ENCODE results near the gene MT4. TPM values are rescaled to one million over a fixed set of nuclear protein-coding genes. Genes with fewer than 3 reads are reported as not detected.

The MT4 gene
- total RNA-seq, 1 donor from 2014 or later = not detected

- no peak for DNase-seq
These were observed 40.6 kb downstream of the MT4 start for GRCh38 chr16:56605475-56605874.

- DNase-seq = peak; percentile 55
These were observed 41.2 kb downstream of the MT4 start for GRCh38 chr16:56606071-56606475.

GRCh38 chr16:56606476-56607108 is 41.7 kb downstream of the MT4 start:
- DNase-seq = no peak

- peak; percentile 99 for DNase-seq
These were observed 42.3 kb downstream of the MT4 start for GRCh38 chr16:56607109-56607618.

- no peak for DNase-seq
These were observed 42.8 kb downstream of the MT4 start for GRCh38 chr16:56607675-56608042.

GRCh38 chr16:56608043-56608875 is 43.4 kb downstream of the MT4 start, which contains the start of gene MT2A:
MT2A (plus strand) TSS chr16:56608584; CDS start chr16:56608656, 72 bp downstream.
- peak; percentile 98 for DNase-seq

- peak; percentile 23 for DNase-seq
These were observed 44.1 kb downstream of the MT4 start for GRCh38 chr16:56608876-56609462.

- peak; percentile 85 for DNase-seq
These were observed 44.6 kb downstream of the MT4 start for GRCh38 chr16:56609463-56609921.

- peak; percentile 80 for DNase-seq
These were observed 45.2 kb downstream of the MT4 start for GRCh38 chr16:56610017-56610608.

GRCh38 chr16:56610609-56611111 is 45.8 kb downstream of the MT4 start:
- DNase-seq = peak; percentile 16

GRCh38 chr16:56611281-56611833 is 46.5 kb downstream of the MT4 start:
- DNase-seq = peak; percentile 68

- peak; percentile 23 for DNase-seq
These were observed 48.8 kb downstream of the MT4 start for GRCh38 chr16:56613706-56614105.

GRCh38 chr16:56614549-56614991 is 49.7 kb downstream of the MT4 start:
- DNase-seq = peak; percentile 54

- no peak for DNase-seq
These were observed 50.5 kb downstream of the MT4 start for GRCh38 chr16:56615353-56615752.

GRCh38 chr16:56616608-56617211 is 51.8 kb downstream of the MT4 start:
- no peak for DNase-seq

GRCh38 chr16:56617212-56618085 is 52.6 kb downstream of the MT4 start:
- DNase-seq = peak; percentile 63

- no peak for DNase-seq
These were observed 53.3 kb downstream of the MT4 start for GRCh38 chr16:56618138-56618537.
